Sigmoid colon (tissue), 4 donors: ENCODE results near the gene NID2.
A peak's percentile ranks its signal among the peaks of the same experiment; 100 is the strongest.

Experiments
- CTCF ChIP-seq, 4 experiments: fragments of 450-650 bp in 3 of 4; fragments of 200-600 bp in 1 of 4; IDR thresholded peaks; one replicate each; pipeline ENCODE4 v1.5.1; 2016 to 2019; ENCODE audit warnings: antibody characterized with exemption in 4 of 4, mild to moderate bottlenecking in 3 of 4, moderate library complexity in 2 of 4
- POLR2A ChIP-seq, 2 donors: fragments of 450-650 bp; IDR thresholded peaks; one replicate each; pipeline ENCODE4 v1.6.1; 2016; ENCODE audit warnings: antibody characterized with exemption in 2 of 2, mild to moderate bottlenecking in 2 of 2, moderate library complexity in 2 of 2
- POLR2AphosphoS5 ChIP-seq, 4 donors: sonication (generic); formaldehyde crosslinking; IDR thresholded peaks; one replicate each; pipeline ENCODE4 v1.6.1; 2017; ENCODE audit warnings: antibody characterized with exemption in 4 of 4

- TF ChIP-seq POLR2AphosphoS5 (IDR thresholded peaks at IDR 0.05) (peak in 3 of 4 donors; percentile 54 to 77 (median 70)), CTCF (IDR thresholded peaks at IDR 0.05) (no peak), POLR2A (IDR thresholded peaks at IDR 0.05) (no peak)
Measured at GRCh38 chr14:52061390-52061789, 7.5 kb downstream of the NID2 start.
